ENCODE data around the gene CILP.

Gene CILP

GRCh38 chr15:65207280-65207840 lies 3.9 kb downstream of the CILP start:
- no peak for DNase-seq (ENCODE audit: low read depth)
- no peak overlapping the region for H3K4me3 ChIP-seq (ENCODE audit: low read depth, low read length)
- no peak for TF ChIP-seq CTCF (IDR thresholded peaks at IDR 0.05; ENCODE audit: insufficient read depth, low read depth, low read length, missing control alignments)

GRCh38 chr15:65206750-65207149 lies 4.5 kb downstream of the CILP start:
- TF ChIP-seq CTCF (IDR thresholded peaks at IDR 0.05; ENCODE audit: insufficient read depth, low read depth, low read length, missing control alignments): no peak
- H3K4me3 ChIP-seq (ENCODE audit: low read depth, low read length): no peak overlapping the region
- DNase-seq (ENCODE audit: low read depth): no peak

GRCh38 chr15:65204931-65205660 lies 6.2 kb downstream of the CILP start:
- no peak for TF ChIP-seq CTCF (IDR thresholded peaks at IDR 0.05; ENCODE audit: insufficient read depth, low read depth, low read length, missing control alignments)
- DNase-seq (ENCODE audit: low read depth): no peak
- no peak overlapping the region for H3K4me3 ChIP-seq (ENCODE audit: low read depth, low read length)

- H3K4me3 ChIP-seq (ENCODE audit: low read depth, low read length): no peak overlapping the region
- DNase-seq (ENCODE audit: low read depth): no peak
- TF ChIP-seq CTCF (IDR thresholded peaks at IDR 0.05; ENCODE audit: insufficient read depth, low read depth, low read length, missing control alignments): no peak
These were observed 6.9 kb downstream of the CILP start for GRCh38 chr15:65204236-65204930.

GRCh38 chr15:65201918-65202317 lies 9.4 kb downstream of the CILP start:
- no peak overlapping the region for H3K4me3 ChIP-seq (ENCODE audit: low read depth, low read length)
- no peak for TF ChIP-seq CTCF (IDR thresholded peaks at IDR 0.05; ENCODE audit: insufficient read depth, low read depth, low read length, missing control alignments)
- no peak for DNase-seq (ENCODE audit: low read depth)

GRCh38 chr15:65198571-65198970 lies 12.7 kb downstream of the CILP start:
- no peak overlapping the region for H3K4me3 ChIP-seq (ENCODE audit: low read depth, low read length)
- DNase-seq (ENCODE audit: low read depth): no peak
- no peak for TF ChIP-seq CTCF (IDR thresholded peaks at IDR 0.05; ENCODE audit: insufficient read depth, low read depth, low read length, missing control alignments)
